SIG-M5 treated with dmso at 0.1 percent for 504 hours (cell line): Measurements from ENCODE around the gene SPTB.

Source experiments
- DNase-seq: peaks from one replicate; lab custom pipeline; 2025; ENCODE audit not compliant: unreplicated experiment; lab: John Stamatoyannopoulos, UW

The SPTB gene

GRCh38 chr14:64698903-64699302, 180.8 kb downstream of the SPTB start:
- DNase-seq, result peak; percentile 90

- no peak for DNase-seq
These were observed 183.3 kb downstream of the SPTB start for GRCh38 chr14:64696355-64696857.
